ENCODE data around the gene MGRN1.

MGRN1 gene

DNA sequence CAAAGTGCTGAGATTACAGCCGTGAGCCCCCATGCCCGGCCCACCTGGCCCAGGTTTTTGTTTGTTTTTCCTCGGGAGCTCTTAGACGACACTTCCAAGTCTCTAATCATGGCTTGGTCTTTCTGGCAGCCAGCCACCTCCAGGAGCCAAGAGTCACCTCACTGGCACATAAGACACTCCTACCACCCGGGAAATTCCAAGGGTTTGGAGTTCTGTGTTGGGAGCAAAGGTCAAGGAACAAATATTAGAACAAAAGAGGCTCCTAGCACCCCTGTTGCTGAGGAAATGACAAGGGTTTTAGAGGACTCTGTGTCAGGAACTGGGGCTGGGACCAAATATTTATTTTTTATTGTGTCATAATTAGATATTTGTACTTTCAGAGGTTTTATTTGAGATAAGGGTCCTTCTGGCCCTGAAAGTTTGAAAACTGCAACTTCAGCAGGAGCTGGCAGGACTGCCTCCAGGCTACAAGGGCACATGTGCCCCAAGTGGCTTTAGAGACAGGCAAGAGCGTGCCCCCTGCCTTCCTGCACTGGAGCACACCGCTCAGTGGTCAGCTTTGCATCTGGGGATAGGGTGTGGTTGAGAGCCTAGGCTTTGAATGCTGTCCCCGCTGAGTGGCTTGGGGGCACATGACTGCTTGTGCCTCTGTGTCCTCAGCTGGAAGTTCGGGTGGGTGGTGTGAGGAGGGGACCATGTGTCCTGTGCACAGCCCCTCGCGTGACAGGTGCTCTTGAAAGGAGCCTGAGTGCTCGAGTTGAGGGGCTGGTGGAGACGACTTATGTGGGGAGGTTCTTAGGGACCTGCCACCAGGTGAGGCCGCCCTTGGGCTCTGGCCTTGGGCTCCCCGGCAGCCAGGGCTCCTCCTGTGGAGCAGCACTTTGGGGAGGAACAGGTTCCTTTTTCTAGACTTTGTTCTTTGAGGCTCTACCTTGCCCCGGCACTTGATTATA lies 29.7 kb downstream of the MGRN1 start:
- DNase-seq (ENCODE audit: low spot score): no peak

DNA sequence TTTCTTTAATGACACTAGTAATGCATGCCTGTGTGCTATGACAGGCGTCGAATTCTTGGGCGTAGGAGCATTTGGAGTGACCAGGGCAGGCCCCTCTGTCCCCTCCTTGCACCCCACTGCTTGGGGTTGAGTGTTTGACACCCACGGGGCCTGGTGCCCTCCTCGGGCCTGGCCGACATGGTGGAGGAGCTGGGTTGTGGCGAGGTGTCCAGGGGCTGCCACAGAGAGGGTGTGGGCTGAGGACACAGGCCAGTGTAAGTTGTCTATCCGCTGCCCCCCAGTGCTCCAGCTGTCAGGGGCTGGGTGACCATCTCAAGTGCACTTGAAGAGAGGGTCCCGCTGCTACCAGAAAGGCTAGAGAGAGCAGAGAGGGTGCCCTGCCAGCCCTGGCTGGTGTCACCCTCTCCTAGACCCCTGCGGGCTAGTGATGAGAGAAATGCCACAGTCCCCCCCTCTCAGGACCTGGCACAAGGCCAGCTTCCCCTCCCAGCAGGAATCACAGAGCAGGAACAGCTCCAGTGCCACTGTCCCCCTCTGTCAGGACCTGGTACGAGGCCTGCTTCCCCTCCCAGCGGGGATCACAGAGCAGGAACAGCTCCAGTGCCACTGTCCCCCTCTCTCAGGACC lies 30.5 kb downstream of the MGRN1 start:
- DNase-seq (ENCODE audit: low spot score): no peak

DNA sequence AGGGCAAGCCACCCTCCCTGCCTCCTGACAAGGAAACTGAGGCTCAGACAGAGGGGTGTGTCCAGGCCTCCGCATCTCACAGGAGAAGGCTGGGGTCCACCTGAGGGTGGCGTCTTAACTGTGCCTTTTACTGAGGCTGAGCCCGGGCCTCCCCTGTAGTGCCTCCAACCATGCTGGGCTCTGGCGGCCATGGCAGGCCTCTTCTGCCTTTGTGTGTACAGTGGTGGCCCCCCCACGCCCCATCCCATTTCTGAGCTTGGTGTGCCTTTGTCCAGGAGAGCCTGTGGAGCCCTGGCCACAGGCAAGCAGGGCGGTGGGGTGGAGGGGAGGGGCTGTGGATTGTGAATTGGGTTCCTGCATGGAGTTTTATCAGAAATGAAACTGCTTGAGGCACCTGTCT lies 31.2 kb downstream of the MGRN1 start:
- DNase-seq (ENCODE audit: low spot score): no peak

DNA sequence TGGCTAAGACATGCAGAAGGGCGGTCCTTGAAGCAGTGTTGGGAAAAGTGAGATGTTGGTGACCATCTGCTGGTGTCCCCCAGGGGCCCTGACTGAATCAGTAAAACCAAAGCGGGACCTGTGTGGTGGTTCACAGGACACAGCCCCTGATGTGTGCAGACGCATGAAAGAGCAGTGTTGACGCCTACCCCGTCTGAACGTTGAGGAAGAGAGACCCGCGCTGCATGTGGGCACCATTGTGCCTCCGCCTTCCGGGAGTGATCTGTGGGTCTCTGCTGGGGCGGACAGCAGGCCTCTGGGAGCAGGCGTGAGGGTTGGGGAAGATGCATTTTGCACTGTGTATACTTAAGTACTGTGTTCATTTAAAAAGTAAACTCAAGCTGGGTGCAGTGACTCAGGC lies 31.6 kb downstream of the MGRN1 start:
- DNase-seq (ENCODE audit: low spot score): no peak

- no peak for DNase-seq (ENCODE audit: low spot score)
Measured at GRCh38 chr16:4656695-4657686, 32.4 kb downstream of the MGRN1 start.

- DNase-seq (ENCODE audit: low spot score): no peak
Measured at GRCh38 chr16:4659363-4660353, 35.0 kb downstream of the MGRN1 start.

DNA sequence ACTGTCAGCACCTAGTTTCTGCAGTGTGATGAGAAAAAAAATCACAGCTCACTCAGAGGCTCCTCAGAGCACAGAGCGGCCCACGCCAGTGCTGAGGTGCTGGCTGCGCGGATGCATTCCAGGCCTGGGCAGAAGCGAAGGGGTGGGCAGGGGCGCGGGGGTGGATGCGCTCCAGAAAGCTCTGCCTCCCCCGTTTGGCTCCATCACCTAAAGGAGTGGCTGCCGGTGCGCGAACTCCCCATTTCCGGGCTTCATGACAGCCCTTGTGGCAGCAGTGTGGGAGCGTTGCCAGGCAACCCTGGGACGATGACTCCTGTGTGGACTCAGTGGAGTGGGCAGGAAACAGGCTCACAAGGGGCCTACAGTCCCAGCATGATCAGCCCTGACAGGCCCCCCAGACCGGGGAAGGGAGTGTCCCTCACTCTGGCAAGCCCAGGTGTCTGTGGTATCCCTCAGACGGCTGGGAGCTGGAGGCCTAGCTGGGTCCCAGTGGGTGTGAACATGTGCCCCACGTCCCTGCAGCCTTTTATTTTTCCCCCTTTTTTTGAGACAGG lies 35.9 kb downstream of the MGRN1 start:
- peak; percentile 79 for DNase-seq (ENCODE audit: low spot score)

DNA sequence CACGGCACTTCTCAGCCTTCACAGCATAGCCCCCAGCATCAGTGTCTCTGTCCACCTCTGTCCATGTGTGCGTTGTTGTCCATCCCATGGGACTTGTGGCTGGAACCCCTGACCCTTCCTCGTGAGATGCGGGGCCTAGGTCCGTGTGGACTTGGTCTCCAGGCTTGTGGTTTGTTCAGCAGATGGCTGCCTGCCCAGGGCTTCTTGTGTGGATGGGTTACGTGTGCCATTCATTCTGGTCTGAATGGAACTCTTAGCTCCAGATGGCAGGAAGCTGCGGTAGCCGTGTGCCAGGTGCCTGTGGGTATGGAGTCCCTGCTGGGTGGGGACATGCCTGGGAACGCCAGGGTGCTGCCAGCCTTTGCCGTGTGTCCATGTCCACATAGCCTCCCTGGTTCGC lies 37.0 kb downstream of the MGRN1 start:
- DNase-seq (ENCODE audit: low spot score): no peak

- no peak for DNase-seq (ENCODE audit: low spot score)
Measured at GRCh38 chr16:4663465-4663776, 38.8 kb downstream of the MGRN1 start.

- no peak for DNase-seq (ENCODE audit: low spot score)
Measured at GRCh38 chr16:4663777-4664465, 39.3 kb downstream of the MGRN1 start.

GRCh38 chr16:4664538-4665418 lies 40.2 kb downstream of the MGRN1 start:
- DNase-seq (ENCODE audit: low spot score): peak; percentile 59

DNA sequence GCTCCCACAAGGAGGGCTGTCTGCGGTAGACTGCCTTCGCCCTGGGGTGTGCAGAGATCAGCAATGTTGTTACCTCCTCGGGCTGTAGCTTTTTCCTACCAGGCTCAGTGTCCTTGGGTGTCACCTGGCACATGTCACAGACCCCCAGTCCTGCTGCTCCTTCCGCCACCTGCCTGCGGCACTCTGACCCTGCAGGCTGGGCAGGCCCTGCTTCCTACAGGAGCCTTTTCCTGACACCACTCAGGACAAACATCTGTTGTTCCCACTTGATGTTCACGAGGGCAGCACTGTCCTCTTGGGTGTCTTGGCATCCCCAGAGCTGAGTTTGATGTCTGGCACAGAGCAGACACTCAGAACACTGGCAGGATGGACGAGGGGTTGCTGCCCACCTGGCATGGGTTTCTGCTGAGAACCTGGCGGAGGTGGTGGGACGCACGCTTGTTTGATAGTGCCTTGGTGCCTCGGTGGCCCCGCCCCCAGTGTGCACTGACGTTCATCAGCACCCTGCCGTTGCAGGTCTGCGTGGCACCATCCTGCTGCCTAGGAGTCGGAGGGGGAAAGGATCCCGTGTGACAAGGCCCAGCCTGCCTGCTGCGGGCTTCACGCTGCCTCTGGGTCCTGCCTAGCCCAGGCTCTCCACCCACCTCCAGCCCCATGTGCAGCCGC lies 42.0 kb downstream of the MGRN1 start:
- no peak for DNase-seq (ENCODE audit: low spot score)

DNA sequence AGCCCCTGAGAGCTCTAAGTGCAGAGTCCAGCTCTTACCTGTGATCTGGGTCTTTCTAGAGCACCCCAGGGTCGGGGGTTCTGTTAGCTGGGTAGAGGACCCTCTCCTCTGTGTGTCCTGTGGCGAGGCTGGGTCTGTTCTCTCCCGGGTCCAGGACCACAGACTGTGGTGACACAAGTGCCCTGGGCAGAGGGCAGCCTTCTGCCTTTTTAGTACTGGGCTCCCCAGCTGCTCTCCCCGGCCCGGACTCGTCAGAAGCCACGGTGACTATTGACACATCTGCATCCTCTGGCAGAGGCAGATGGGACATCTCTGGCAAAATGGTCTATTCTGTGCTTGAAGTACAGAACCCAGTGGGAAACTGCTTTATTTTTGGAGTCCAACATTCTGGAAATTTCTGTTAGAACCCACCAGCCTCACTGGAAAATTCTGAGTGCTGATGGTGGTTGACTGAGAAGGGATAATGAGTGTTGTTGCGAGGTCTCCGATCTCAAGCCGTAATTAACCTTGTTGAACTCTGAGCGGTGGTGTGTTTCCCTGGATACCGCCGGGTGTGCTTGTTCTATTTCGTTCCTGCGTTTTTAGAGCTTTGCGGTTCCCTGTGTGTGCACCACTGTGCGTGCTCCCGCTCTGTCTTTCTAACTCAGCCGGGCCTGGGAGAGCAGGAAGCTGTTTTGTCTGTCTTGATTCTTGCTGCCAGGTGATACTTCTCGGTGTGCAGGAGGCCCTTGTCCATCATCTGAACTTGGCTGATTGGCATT lies 42.8 kb downstream of the MGRN1 start:
- DNase-seq (ENCODE audit: low spot score): no peak

DNA sequence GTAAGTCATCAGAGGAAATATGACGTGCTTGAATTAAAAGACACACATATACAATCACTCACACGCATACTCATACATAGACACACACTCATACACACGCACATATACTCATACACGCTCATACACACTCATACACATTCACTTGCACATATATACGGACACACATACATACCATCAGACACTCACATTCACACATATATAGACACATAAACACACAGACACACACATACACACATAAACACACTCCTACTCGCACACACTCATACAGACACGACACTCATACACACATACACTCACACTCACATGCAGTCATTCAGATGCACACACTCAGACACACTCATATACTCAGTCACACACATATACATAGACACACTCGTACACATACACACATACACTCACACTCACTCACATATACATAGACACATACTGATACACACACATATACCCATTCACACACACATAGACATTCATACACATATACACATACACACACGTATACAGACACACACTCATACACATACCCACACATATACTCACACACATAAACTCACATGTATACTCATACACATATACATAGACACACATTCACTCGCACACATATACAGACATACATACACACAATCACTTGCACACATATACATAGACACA lies 43.8 kb downstream of the MGRN1 start:
- DNase-seq (ENCODE audit: low spot score): no peak

DNA sequence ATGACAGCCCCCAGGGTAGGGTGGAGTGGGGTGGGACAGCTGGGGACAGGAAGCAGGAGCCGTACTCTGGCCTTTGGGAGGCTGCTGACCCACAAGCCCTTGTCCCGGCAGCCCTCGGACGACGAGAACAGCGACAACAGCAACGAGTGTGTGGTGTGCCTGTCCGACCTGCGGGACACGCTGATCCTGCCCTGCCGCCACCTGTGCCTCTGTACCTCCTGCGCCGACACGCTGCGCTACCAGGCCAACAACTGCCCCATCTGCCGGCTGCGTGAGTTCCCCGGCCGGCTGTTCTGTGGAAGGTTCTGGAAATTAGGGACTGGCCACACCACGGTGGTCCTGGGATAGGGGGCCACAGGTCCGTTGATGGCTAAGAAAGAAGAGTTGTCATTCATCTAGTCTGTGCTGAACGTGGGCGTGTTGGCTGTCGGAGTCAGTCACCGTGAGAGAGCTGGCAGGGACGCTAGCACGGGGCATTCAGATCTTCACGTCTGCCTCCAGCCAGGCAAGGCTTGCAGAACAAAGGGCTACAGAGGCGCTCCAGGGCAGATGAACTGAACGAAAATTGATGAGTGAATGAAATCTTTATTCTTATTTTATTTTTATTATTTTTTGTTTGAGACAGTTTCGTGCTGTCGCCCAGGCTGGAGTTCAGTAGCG lies 48.9 kb downstream of the MGRN1 start:
- DNase-seq (ENCODE audit: low spot score): no peak

DNA sequence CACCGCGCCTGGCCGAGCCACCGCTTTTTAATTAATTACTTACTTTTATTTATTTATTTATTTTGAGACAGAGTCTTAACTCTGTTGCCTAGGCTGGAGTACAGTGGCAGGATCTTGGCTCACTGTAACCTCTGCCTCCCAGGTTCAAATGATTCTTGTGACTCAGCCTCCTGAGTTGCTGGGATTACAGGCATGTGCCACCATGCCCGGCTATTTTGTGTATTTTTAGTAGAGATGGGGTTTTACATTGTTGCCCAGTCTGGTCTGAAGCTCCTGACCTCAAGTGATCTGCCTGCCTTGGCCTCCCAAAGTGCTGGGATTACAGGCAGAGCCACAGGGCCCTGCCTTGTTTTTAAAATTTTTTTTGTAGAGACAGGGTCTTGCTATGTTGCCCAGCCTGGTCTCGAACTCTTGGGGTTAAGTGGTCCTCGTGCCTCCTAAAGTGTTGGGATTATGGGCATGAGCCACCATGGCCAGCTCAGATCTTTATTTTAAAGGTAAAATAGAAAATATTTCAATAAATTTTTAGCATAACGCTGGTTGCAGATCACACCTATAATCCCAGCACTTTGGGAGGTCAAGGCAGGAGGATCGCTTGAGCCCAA lies 50.4 kb downstream of the MGRN1 start:
- no peak for DNase-seq (ENCODE audit: low spot score)

All from CD4-positive, alpha-beta T cell treated with Interleukin-15 for 4 hours (primary cell).